ENCODE results near the gene METRN. TPM values are rescaled to one million over a fixed set of nuclear protein-coding genes. Genes with fewer than 3 reads are reported as not detected.

METRN gene
- polyA plus RNA-seq, 3 donors = 0.97 to 5.4 (median 1.7) TPM

DNA sequence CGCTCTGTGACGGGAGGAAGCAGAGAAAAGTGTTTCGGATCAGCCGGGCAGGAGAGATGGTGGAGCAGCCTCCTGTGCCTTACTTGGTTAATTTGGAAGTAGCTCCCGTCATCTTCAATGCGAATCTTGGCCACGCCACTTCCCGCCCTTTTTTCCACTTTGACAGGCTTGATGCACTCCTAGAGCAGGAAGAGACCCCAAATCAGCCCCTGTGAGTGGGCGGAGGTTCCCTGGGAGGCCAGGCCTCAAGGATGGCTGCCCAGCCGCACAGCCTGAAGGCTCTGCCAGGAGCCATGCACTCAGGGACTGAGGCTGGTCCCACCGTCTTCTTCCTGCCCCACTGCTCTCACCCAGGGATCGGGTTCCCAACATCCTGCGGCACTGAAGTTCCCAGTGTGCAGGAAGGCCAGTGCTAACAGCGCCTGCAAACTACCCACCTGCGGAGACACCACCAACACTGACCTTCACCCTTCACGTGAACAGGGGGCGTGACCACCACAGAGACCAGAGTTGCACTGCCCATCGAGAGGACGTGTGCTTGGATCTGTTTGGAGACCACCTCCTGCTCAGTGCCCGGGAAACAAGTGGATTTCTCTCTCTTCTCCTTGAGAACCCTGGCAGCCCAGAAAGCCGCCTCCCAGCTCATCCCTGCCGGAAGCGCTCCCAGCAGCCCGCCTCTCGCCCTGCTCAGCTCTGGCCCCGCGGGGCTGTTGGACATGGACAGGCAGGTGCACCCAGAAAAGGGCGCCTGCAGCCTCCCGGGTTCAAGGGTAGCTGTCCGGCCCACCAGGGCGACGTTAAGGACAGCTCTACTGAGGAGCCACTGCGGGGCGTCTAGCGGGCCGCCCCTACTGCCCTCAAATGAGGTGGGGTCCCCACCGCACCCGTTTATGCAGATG lies 24.9 kb downstream of the METRN start:
- intact Hi-C loops (cut with micrococcal nuclease) = no loop called here
- DNase-seq = no peak
- H3K9me3 ChIP-seq (replicated peaks in 1 of 2; ENCODE audit: control insufficient read depth in 1 of 2, insufficient read depth in 1 of 2, low read length in 2 of 2) = no peaks in the 10 kb centered on the region
- peaks cover 32 to 48% of the 10 kb centered on the region in 2 donors for H3K36me3 Mint-ChIP-seq
- peak overlapping the region; percentile 91 for H3K4me2 ChIP-seq (replicated peaks; ENCODE audit: extremely low read depth, low read length, poor library complexity, severe bottlenecking)
- peak overlapping the region; percentile 84 to 96 (median 90) for H3K4me3 ChIP-seq (replicated peaks in 1 of 3; ENCODE audit: low read depth in 2 of 3, low read length in 3 of 3)
- peaks cover 0 to 3% (median 0%) of the 10 kb centered on the region in 3 donors for H3K27me3 Mint-ChIP-seq (ENCODE audit: low read depth in 3 of 3)
- peak overlapping the region in 2 of 7 donors; percentile 23 to 58 for H3K27ac Mint-ChIP-seq
- H3K27ac ChIP-seq (ENCODE audit: low read depth in 1 of 2, low read length in 2 of 2) = peak overlapping the region in 1 of 2 donors; percentile 76
- TF ChIP-seq, protein P1, sequence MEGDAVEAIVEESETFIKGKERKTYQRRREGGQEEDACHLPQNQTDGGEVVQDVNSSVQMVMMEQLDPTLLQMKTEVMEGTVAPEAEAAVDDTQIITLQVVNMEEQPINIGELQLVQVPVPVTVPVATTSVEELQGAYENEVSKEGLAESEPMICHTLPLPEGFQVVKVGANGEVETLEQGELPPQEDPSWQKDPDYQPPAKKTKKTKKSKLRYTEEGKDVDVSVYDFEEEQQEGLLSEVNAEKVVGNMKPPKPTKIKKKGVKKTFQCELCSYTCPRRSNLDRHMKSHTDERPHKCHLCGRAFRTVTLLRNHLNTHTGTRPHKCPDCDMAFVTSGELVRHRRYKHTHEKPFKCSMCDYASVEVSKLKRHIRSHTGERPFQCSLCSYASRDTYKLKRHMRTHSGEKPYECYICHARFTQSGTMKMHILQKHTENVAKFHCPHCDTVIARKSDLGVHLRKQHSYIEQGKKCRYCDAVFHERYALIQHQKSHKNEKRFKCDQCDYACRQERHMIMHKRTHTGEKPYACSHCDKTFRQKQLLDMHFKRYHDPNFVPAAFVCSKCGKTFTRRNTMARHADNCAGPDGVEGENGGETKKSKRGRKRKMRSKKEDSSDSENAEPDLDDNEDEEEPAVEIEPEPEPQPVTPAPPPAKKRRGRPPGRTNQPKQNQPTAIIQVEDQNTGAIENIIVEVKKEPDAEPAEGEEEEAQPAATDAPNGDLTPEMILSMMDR (IDR thresholded peaks at IDR 0.05) = no peak
- peak overlapping the region; percentile 81 to 85 for H3K4me3 Mint-ChIP-seq
- no peaks in the 10 kb centered on the region for H3K27me3 ChIP-seq (ENCODE audit: control insufficient read depth in 2 of 2, insufficient read depth in 2 of 2, low read length in 2 of 2)
- H4K20me1 ChIP-seq (ENCODE audit: insufficient read depth, low read length) = peaks cover 5% of the 10 kb centered on the region
- peaks cover 16% of the 10 kb centered on the region for H3K4me1 Mint-ChIP-seq
- 56% methylated on average over 38 of the region's 38 CpGs for WGBS (ENCODE audit: insufficient coverage)
- H3K4me1 ChIP-seq (ENCODE audit: control insufficient read depth in 1 of 2, insufficient read depth in 2 of 2, low read length in 2 of 2) = peaks cover 14 to 17% of the 10 kb centered on the region in 2 donors
- H3K79me2 ChIP-seq (ENCODE audit: insufficient read depth, low read length) = peaks cover 12% of the 10 kb centered on the region
- peak overlapping the region; percentile 86 for H3K9ac ChIP-seq (ENCODE audit: insufficient read depth, low read length, poor library complexity, severe bottlenecking)
- H3K9me3 Mint-ChIP-seq = no peaks in the 10 kb centered on the region
- H2AFZ ChIP-seq (ENCODE audit: insufficient read depth, low read depth, low read length, poor library complexity, severe bottlenecking) = peak overlapping the region; percentile 91
- H3K36me3 ChIP-seq (replicated peaks in 1 of 2; ENCODE audit: control insufficient read depth in 1 of 2, insufficient read depth in 2 of 2, low read length in 2 of 2) = peaks cover 32 to 35% of the 10 kb centered on the region in 2 donors

DNA sequence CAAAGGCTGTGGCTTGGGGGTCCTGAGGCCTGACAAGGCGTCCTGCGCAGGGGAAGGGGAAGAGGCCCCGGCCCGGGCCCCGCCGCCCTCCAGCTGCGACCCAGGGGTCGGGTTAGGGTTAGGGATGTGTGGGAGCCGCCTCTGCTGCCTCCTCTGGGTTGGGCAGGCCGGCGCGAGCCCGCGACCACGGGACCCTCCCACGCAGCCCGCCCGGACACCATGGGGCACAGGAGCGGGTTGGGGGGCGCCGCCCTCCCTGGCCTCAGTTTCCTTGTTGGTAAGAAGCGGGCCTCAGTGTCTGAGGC lies 25.5 kb downstream of the METRN start:
- Histone ChIP-seq H3K27ac (ENCODE audit: low read depth in 1 of 2, low read length in 2 of 2) (peak overlapping the region in 1 of 2 donors; percentile 76), H3K4me3 (replicated peaks in 1 of 3; ENCODE audit: low read depth in 2 of 3, low read length in 3 of 3) (peak overlapping the region; percentile 84 to 96 (median 90)), H3K9ac (ENCODE audit: insufficient read depth, low read length, poor library complexity, severe bottlenecking) (peak overlapping the region; percentile 86), H2AFZ (ENCODE audit: insufficient read depth, low read depth, low read length, poor library complexity, severe bottlenecking) (peak overlapping the region; percentile 91), H3K79me2 (ENCODE audit: insufficient read depth, low read length) (peaks cover 12% of the 10 kb centered on the region), H3K27me3 (ENCODE audit: control insufficient read depth in 2 of 2, insufficient read depth in 2 of 2, low read length in 2 of 2) (no peaks in the 10 kb centered on the region), H3K36me3 (replicated peaks in 1 of 2; ENCODE audit: control insufficient read depth in 1 of 2, insufficient read depth in 2 of 2, low read length in 2 of 2) (peaks cover 26 to 29% of the 10 kb centered on the region in 2 donors), H3K9me3 (replicated peaks in 1 of 2; ENCODE audit: control insufficient read depth in 1 of 2, insufficient read depth in 1 of 2, low read length in 2 of 2) (no peaks in the 10 kb centered on the region), H4K20me1 (ENCODE audit: insufficient read depth, low read length) (peaks cover 5% of the 10 kb centered on the region), H3K4me2 (replicated peaks; ENCODE audit: extremely low read depth, low read length, poor library complexity, severe bottlenecking) (peak overlapping the region; percentile 91), H3K4me1 (ENCODE audit: control insufficient read depth in 1 of 2, insufficient read depth in 2 of 2, low read length in 2 of 2) (peaks cover 14 to 17% of the 10 kb centered on the region in 2 donors)
- Mint-ChIP-seq H3K36me3 (peaks cover 26 to 42% of the 10 kb centered on the region in 2 donors), H3K4me1 (peaks cover 16% of the 10 kb centered on the region), H3K4me3 (peak overlapping the region; percentile 81 to 85), H3K9me3 (no peaks in the 10 kb centered on the region), H3K27ac (peak overlapping the region in 2 of 7 donors; percentile 63 to 82), H3K27me3 (ENCODE audit: low read depth in 3 of 3) (no peaks in the 10 kb centered on the region)
- WGBS (ENCODE audit: insufficient coverage) = 0% methylated on average over 21 of the region's 22 CpGs
- TF ChIP-seq, protein P1 (IDR thresholded peaks at IDR 0.05) = no peak
- intact Hi-C loops (cut with micrococcal nuclease) = no loop called here
- no peak for DNase-seq
